ENCODE results near the gene ALS2CL. TPM values are rescaled to one million over a fixed set of nuclear protein-coding genes. Genes with fewer than 3 reads are reported as not detected.

ALS2CL gene
- polyA plus RNA-seq, 2 of the 4 experiments (the other 2 are of a cell fraction), result 2.3 to 4.0 TPM

- Histone ChIP-seq H3K4me2 (no peak overlapping the region), H3K27ac (no peak overlapping the region), H3K4me1 (no peaks in the 10 kb centered on the region; the same call in 2 of the 3 replicates), H3K4me3 (no peak overlapping the region), H3K9me3 (no peaks in the 10 kb centered on the region)
- 76% methylated on average over 2 of the region's 2 CpGs for WGBS (ENCODE audit: missing lambda C conversion rate)
- CTCF ChIA-PET, result interaction anchor here (1.0 to 7.0 kb wide), 2 partner anchors 155 to 183 kb away, joined by 3 to 46 read pairs; no protein-coding TSS in a partner anchor
- TF ChIP-seq MAZ (IDR thresholded peaks at IDR 0.05; ENCODE audit: borderline replicate concordance, low read depth, low read length) (no peak), ZC3H11A (IDR thresholded peaks at IDR 0.05) (no peak), ZNF302 (CRISPR knock-in tag; IDR thresholded peaks at IDR 0.05) (no peak), NR3C1 (IDR thresholded peaks at IDR 0.05) (no peak), TFCP2L1 (CRISPR knock-in tag; IDR thresholded peaks at IDR 0.05) (no peak), HMGXB4 (CRISPR knock-in tag; IDR thresholded peaks at IDR 0.05; ENCODE audit: borderline replicate concordance) (no peak), ZSCAN20 (CRISPR knock-in tag; IDR thresholded peaks at IDR 0.05) (no peak), MAFK (IDR thresholded peaks at IDR 0.05; ENCODE audit: partially characterized antibody) (no peak), KDM1A (IDR thresholded peaks at IDR 0.05; ENCODE audit: low read depth) (no peak), SMC3 (IDR thresholded peaks at IDR 0.05) (no peak), RNF2 (IDR thresholded peaks at IDR 0.05; ENCODE audit: borderline replicate concordance, low read depth) (no peak), FOXS1 (CRISPR knock-in tag; IDR thresholded peaks at IDR 0.05) (no peak)
- ATAC-seq (no peak), DNase-seq (ENCODE audit: low read depth in 1 of 2, low spot score in 1 of 2) (no peak), FAIRE-seq (no peak)
- POLR2A ChIA-PET, result no interaction called here
These were observed 17.8 kb upstream of the ALS2CL start for GRCh38 chr3:46711305-46711704.

- DNase-seq (ENCODE audit: low read depth in 1 of 2, low spot score in 1 of 2) (no peak), FAIRE-seq (no peak), ATAC-seq (no peak)
- H3K27ac ChIP-seq, result no peak overlapping the region
- POLR2A ChIA-PET, result no interaction called here
- H3K4me2 ChIP-seq, result no peak overlapping the region
- H3K4me3 ChIP-seq, result no peak overlapping the region
- 75% methylated on average over 4 of the region's 6 CpGs for WGBS (ENCODE audit: missing lambda C conversion rate)
- H3K4me1 ChIP-seq, result no peaks in the 10 kb centered on the region; the same call in 2 of the 3 replicates
- TF ChIP-seq POLR2A (IDR thresholded peaks at IDR 0.05; ENCODE audit: low read length), result no peak
- TF ChIP-seq FOSB (CRISPR knock-in tag; IDR thresholded peaks at IDR 0.05), result no peak
- no peak for TF ChIP-seq BCL3 (IDR thresholded peaks at IDR 0.05)
- CTCF ChIA-PET, result interaction anchor here (1.4 to 7.0 kb wide), 2 partner anchors 156 to 184 kb away, joined by 3 to 46 read pairs; no protein-coding TSS in a partner anchor
- H3K9me3 ChIP-seq, result no peaks in the 10 kb centered on the region
These were observed 17.3 kb upstream of the ALS2CL start for GRCh38 chr3:46710671-46711295.

GRCh38 chr3:46710229-46710628, 16.8 kb upstream of the ALS2CL start:
- Histone ChIP-seq H3K4me1 (no peaks in the 10 kb centered on the region; the same call in 2 of the 3 replicates), H3K4me2 (no peak overlapping the region), H3K4me3 (no peak overlapping the region), H3K9me3 (no peaks in the 10 kb centered on the region), H3K27ac (no peak overlapping the region)
- ATAC-seq (no peak), DNase-seq (ENCODE audit: low read depth in 1 of 2, low spot score in 1 of 2) (no peak), FAIRE-seq (no peak)
- POLR2A ChIA-PET, result no interaction called here
- 40% methylated on average over 3 of the region's 7 CpGs for WGBS (ENCODE audit: missing lambda C conversion rate)
- CTCF ChIA-PET, result interaction anchor here (1.4 to 7.0 kb wide), 2 partner anchors 156 to 184 kb away, joined by 3 to 46 read pairs; no protein-coding TSS in a partner anchor
- TF ChIP-seq POLR2AphosphoS2 (conservative IDR thresholded peaks at IDR 0.05; ENCODE audit: low read length) (no peak), CBX2 (IDR thresholded peaks at IDR 0.05; ENCODE audit: borderline replicate concordance, low read depth) (no peak), CHD2 (IDR thresholded peaks at IDR 0.05; ENCODE audit: low read length, partially characterized antibody) (no peak), JUN (IDR thresholded peaks at IDR 0.05) (no peak), REST (IDR thresholded peaks at IDR 0.05) (no peak), NR3C1 (IDR thresholded peaks at IDR 0.05) (no peak), BCL3 (IDR thresholded peaks at IDR 0.05) (no peak), ELK1 (IDR thresholded peaks at IDR 0.05; ENCODE audit: low read depth, low read length) (no peak), RAD21 (conservative IDR thresholded peaks at IDR 0.05 in 1 of 2, IDR thresholded peaks at IDR 0.05 in 1 of 2) (no peak), CBX8 (IDR thresholded peaks at IDR 0.05) (no peak), PBX3 (IDR thresholded peaks at IDR 0.05) (no peak)
